Measurements from ENCODE around the gene PER2. TPM values are rescaled to one million over a fixed set of nuclear protein-coding genes. Genes with fewer than 3 reads are reported as not detected.

PER2 gene
- total RNA-seq, 2 experiments from 2014 or later = 33.8 to 38.2 TPM

DNA sequence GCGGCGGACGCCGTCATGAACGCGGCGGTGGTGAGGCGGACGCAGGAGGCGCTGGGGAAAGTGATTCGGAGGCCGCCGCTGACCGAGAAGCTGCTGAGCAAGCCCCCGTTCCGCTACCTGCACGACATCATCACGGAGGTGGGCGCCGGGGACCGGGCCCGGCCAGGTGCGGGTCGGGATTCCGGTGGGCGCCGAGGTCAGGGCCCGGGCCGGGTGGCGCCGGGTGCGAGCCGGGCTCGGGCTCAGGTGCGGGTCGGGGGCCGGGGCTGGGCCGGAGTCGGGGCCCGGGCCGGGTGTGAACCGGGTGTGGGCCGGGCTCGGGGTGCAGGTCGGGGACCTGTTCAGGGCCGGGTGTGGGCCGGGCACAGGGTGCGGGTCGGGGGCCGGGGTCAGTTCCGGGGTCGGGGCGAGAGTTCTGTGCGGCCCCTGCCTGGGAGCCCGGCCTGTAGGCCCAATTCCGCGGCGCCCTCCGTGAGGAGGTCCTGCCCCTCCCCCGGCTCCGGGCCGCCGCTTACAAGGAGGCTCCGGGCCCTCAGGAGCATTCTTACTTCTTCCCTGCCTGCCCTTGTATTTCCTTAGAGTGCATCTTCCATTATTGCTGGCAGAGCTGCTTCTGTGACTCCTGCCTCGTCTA lies 32.4 kb upstream of the PER2 start:
- no peaks in the 10 kb centered on the region for H3K9me3 Mint-ChIP-seq
- peak; percentile 52 for ATAC-seq (ENCODE audit: poor library complexity)
- Histone ChIP-seq H3K36me3 (ENCODE audit: insufficient read depth, low read length) (no peaks in the 10 kb centered on the region), H3K27ac (ENCODE audit: low read depth in 1 of 2, low read length in 2 of 2) (no peak overlapping the region), H3K9me3 (ENCODE audit: control insufficient read depth in 1 of 2, insufficient read depth in 1 of 2, low read length in 2 of 2) (no peaks in the 10 kb centered on the region), H3K4me3 (ENCODE audit: low read length) (peak overlapping the region; percentile 46), H3K4me1 (ENCODE audit: insufficient read depth, low read length) (peaks cover 20% of the 10 kb centered on the region), H3K27me3 (ENCODE audit: control insufficient read depth in 1 of 2, insufficient read depth in 2 of 2, low read length in 2 of 2) (no peaks in the 10 kb centered on the region)
- H3K36me3 Mint-ChIP-seq (ENCODE audit: low read depth) = peaks cover 13% of the 10 kb centered on the region
- ChIA-PET POLR2A (interaction anchor here (1.4 kb wide), 1 partner anchor 32 kb away, joined by 5 read pairs; the partner anchor contains the start of gene PER2), CTCF (no interaction called here)
- TF ChIP-seq, protein P1, sequence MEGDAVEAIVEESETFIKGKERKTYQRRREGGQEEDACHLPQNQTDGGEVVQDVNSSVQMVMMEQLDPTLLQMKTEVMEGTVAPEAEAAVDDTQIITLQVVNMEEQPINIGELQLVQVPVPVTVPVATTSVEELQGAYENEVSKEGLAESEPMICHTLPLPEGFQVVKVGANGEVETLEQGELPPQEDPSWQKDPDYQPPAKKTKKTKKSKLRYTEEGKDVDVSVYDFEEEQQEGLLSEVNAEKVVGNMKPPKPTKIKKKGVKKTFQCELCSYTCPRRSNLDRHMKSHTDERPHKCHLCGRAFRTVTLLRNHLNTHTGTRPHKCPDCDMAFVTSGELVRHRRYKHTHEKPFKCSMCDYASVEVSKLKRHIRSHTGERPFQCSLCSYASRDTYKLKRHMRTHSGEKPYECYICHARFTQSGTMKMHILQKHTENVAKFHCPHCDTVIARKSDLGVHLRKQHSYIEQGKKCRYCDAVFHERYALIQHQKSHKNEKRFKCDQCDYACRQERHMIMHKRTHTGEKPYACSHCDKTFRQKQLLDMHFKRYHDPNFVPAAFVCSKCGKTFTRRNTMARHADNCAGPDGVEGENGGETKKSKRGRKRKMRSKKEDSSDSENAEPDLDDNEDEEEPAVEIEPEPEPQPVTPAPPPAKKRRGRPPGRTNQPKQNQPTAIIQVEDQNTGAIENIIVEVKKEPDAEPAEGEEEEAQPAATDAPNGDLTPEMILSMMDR (IDR thresholded peaks at IDR 0.05) = no peak
- intact Hi-C loops (cut with DNase I, micrococcal nuclease) = loop anchor here (1.0 to 2.0 kb wide), 2 partner anchors 31 to 32 kb away; partner anchors contain the start of gene PER2 (in 1 of the 2)
- DNase-seq = peak in 5 of 14 experiments; percentile 5 to 34 (median 20)
- H3K27ac Mint-ChIP-seq = no peak overlapping the region
- peaks cover 29% of the 10 kb centered on the region for H3K4me1 Mint-ChIP-seq (ENCODE audit: low read depth)
- no peaks in the 10 kb centered on the region for H3K27me3 Mint-ChIP-seq
- peak overlapping the region; percentile 88 for H3K4me3 Mint-ChIP-seq

DNA sequence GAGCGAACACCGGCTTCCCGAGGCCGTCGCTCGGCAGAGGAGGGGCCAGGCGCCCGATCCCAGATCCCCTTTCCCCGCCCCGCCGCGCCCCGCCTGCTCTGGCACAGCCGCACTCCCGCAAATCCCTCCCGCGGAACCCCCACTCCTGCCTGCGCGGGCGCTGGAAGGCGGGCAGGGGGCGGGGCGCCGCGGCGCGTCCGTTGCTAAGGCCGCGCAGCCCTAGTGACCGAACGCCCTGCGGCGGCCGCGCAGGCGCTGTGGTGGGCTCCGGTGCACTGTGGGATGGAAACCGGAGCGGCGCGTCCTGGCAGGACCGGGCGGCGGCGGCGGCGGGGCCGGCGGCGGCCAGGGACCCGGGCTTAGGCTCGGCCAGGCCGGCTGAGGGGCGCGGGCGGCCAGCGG lies 31.8 kb upstream of the PER2 start, which contains the start of gene TRAF3IP1:
TRAF3IP1 (plus strand) TSS at position 273 of the 402 bp plus-strand sequence. CDS start 145 bp downstream, outside the sequence.
- TF ChIP-seq, protein P1 (IDR thresholded peaks at IDR 0.05) = no peak
- no peak within 1 kb of the TSS for H3K27ac ChIP-seq (ENCODE audit: low read depth in 1 of 2, low read length in 2 of 2)
- no peaks in the 10 kb centered on the region for H3K27me3 ChIP-seq (ENCODE audit: control insufficient read depth in 1 of 2, insufficient read depth in 2 of 2, low read length in 2 of 2)
- peak; percentile 94 for ATAC-seq (ENCODE audit: poor library complexity)
- peaks cover 20% of the 10 kb centered on the region for H3K4me1 ChIP-seq (ENCODE audit: insufficient read depth, low read length)
- Mint-ChIP-seq H3K27me3 (no peaks in the 10 kb centered on the region), H3K4me3 (peak within 1 kb of the TSS; percentile 88), H3K9me3 (no peaks in the 10 kb centered on the region), H3K4me1 (ENCODE audit: low read depth) (peaks cover 26% of the 10 kb centered on the region), H3K27ac (no peak within 1 kb of the TSS), H3K36me3 (ENCODE audit: low read depth) (peaks cover 8% of the 10 kb centered on the region)
- peak; percentile 68 to 93 (median 81) for DNase-seq
- peak within 1 kb of the TSS; percentile 60 for H3K4me3 ChIP-seq (ENCODE audit: low read length)
- H3K9me3 ChIP-seq (ENCODE audit: control insufficient read depth in 1 of 2, insufficient read depth in 1 of 2, low read length in 2 of 2) = no peaks in the 10 kb centered on the region
- CTCF ChIA-PET = no interaction called here
- POLR2A ChIA-PET = interaction anchor here (1.4 kb wide), 1 partner anchor 31 kb away, joined by 5 read pairs; the partner anchor contains the start of gene PER2
- intact Hi-C loops (cut with DNase I, micrococcal nuclease) = loop anchor here (1.0 to 2.0 kb wide), 2 partner anchors 31 kb away; partner anchors contain the start of gene PER2 (in 1 of the 2)
- H3K36me3 ChIP-seq (ENCODE audit: insufficient read depth, low read length) = no peaks in the 10 kb centered on the region

DNA sequence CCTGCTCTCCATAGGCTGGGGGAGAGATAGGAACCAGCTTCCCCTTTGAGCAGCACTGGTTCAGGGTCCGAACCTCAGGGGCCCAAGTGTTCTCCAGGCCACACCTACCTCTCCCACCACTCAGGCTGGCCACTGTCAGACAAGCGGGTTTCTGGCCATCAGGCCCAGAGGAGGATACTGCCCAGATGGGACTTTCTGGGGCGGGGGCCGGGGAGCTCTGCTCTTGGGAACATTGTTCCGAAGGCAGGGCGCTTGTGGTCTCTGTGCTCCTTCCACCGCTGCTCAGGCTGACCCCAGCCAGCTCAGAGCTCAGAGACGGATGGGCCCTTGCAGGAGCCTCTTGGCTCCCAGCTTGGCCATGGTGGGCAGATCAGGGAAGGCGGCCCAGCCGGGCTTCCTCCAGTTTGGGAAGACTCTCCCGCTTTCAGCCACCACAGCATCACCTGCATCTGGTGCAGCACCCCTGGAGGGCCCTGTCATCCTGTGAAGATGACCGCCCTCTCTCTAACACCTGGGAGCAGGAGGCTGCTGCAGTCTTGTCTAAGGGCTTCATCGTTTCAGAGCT lies 26.7 kb upstream of the PER2 start:
- H3K9me3 Mint-ChIP-seq = no peaks in the 10 kb centered on the region
- H3K4me3 Mint-ChIP-seq = no peak overlapping the region
- TF ChIP-seq, protein P1 (IDR thresholded peaks at IDR 0.05) = no peak
- H3K36me3 Mint-ChIP-seq (ENCODE audit: low read depth) = no peaks in the 10 kb centered on the region
- Histone ChIP-seq H3K4me3 (ENCODE audit: low read length) (no peak overlapping the region), H3K9me3 (ENCODE audit: control insufficient read depth in 1 of 2, insufficient read depth in 1 of 2, low read length in 2 of 2) (no peaks in the 10 kb centered on the region), H3K4me1 (ENCODE audit: insufficient read depth, low read length) (peaks cover 7% of the 10 kb centered on the region), H3K36me3 (ENCODE audit: insufficient read depth, low read length) (no peaks in the 10 kb centered on the region), H3K27ac (ENCODE audit: low read depth in 1 of 2, low read length in 2 of 2) (no peak overlapping the region), H3K27me3 (ENCODE audit: control insufficient read depth in 1 of 2, insufficient read depth in 2 of 2, low read length in 2 of 2) (peaks cover 0 to 3% of the 10 kb centered on the region in 2 experiments)
- ChIA-PET POLR2A (no interaction called here), CTCF (no interaction called here)
- H3K4me1 Mint-ChIP-seq (ENCODE audit: low read depth) = peaks cover 10% of the 10 kb centered on the region
- no peak for DNase-seq
- no peaks in the 10 kb centered on the region for H3K27me3 Mint-ChIP-seq
- H3K27ac Mint-ChIP-seq = no peak overlapping the region
- ATAC-seq (ENCODE audit: poor library complexity) = no peak
- intact Hi-C loops (cut with DNase I, micrococcal nuclease) = no loop called here

All from CD4-positive, alpha-beta T cell (primary cell).